ENCODE measurements around the gene ITGA11. TPM values are rescaled to one million over a fixed set of nuclear protein-coding genes. Genes with fewer than 3 reads are reported as not detected.
A peak's percentile ranks its signal among the peaks of the same experiment; 100 is the strongest.

Gene ITGA11
- polyA plus RNA-seq, 1 of the 3 experiments (the other 2 are of a cell fraction) = 0.49 TPM

DNA sequence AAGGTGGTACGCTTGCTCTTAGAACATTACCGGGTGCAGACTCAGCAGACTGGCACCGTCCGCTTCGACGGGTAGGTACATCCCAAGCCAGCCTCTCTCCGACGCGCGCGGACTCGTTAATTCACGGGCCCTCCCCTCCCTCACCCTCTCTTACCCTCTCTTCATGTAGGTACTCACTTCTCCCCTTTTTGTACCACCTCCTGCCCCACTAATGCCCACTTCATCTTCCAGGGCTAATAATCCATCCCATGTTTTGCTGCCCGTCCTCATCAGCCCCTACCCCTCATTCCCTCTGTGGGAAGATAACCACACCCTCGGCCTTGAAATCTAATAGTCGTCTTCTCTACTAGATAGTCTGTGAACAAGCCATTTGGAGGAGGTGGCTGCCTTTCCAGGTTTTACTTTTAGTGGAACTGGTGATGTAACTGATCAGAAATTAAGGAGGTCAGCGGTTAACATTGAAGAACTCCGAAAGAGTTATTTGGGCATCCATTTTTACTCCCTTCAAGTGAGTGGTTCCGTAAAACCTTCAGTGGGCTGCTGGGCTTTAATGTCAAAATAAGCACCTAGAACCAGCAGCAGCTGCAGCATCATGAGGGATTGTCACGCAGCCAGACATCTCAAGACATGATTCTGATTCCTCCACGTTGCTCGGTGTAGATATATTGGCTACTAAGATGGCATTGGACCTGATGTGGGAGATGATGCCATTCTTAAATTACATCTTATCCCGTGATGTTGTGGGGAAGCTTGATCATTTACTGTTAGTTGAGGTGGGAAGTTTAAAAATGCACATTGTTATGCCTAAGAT is 153.2 kb downstream of the ITGA11 start:
- Histone ChIP-seq H3K27ac (ENCODE audit: low read depth in 2 of 2, low read length in 1 of 2) (peak overlapping the region; percentile 97 to 99), H3K9me2 (no peaks in the 10 kb centered on the region), H3K9me3 (no peaks in the 10 kb centered on the region), H3K4me2 (peak overlapping the region; percentile 82), H3K36me3 (replicated peaks in 1 of 2; ENCODE audit: control insufficient read depth in 1 of 2, insufficient read depth in 2 of 2, low read length in 1 of 2) (peaks cover 7 to 11% of the 10 kb centered on the region in 2 experiments), H4K20me1 (ENCODE audit: insufficient read depth) (peaks cover 54% of the 10 kb centered on the region), H3K27me3 (ENCODE audit: insufficient read depth) (no peaks in the 10 kb centered on the region), H3F3A (replicated peaks; ENCODE audit: insufficient read depth) (peaks cover 14% of the 10 kb centered on the region), H2AFZ (ENCODE audit: low read depth) (no peak overlapping the region), H3K4me3 (ENCODE audit: low read depth in 2 of 2, low read length in 1 of 2) (peak overlapping the region; percentile 86 to 98), H3K79me2 (ENCODE audit: insufficient read depth) (peaks cover 89% of the 10 kb centered on the region), H3K4me1 (ENCODE audit: control insufficient read depth in 1 of 2, insufficient read depth in 2 of 2, low read depth in 1 of 2, low read length in 1 of 2) (peaks cover 9 to 36% of the 10 kb centered on the region in 2 experiments; a peak in 3 of 4 replicates), H3K9ac (peak overlapping the region; percentile 98)
- peak; percentile 53 for DNase-seq
- TF ChIP-seq, protein P1, sequence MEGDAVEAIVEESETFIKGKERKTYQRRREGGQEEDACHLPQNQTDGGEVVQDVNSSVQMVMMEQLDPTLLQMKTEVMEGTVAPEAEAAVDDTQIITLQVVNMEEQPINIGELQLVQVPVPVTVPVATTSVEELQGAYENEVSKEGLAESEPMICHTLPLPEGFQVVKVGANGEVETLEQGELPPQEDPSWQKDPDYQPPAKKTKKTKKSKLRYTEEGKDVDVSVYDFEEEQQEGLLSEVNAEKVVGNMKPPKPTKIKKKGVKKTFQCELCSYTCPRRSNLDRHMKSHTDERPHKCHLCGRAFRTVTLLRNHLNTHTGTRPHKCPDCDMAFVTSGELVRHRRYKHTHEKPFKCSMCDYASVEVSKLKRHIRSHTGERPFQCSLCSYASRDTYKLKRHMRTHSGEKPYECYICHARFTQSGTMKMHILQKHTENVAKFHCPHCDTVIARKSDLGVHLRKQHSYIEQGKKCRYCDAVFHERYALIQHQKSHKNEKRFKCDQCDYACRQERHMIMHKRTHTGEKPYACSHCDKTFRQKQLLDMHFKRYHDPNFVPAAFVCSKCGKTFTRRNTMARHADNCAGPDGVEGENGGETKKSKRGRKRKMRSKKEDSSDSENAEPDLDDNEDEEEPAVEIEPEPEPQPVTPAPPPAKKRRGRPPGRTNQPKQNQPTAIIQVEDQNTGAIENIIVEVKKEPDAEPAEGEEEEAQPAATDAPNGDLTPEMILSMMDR (IDR thresholded peaks at IDR 0.05) = no peak
- TF ChIP-seq TAF1 (IDR thresholded peaks at IDR 0.05; ENCODE audit: borderline replicate concordance, low read depth, low read length) (no peak), NFIC (IDR thresholded peaks at IDR 0.05; ENCODE audit: borderline replicate concordance) (no peak), RXRA (IDR thresholded peaks at IDR 0.05; ENCODE audit: borderline replicate concordance, low read depth) (no peak), NRF1 (IDR thresholded peaks at IDR 0.05; ENCODE audit: low read depth, low read length) (no peak), MXI1 (IDR thresholded peaks at IDR 0.05; ENCODE audit: low read depth, low read length) (no peak), FOXM1 (IDR thresholded peaks at IDR 0.05; ENCODE audit: low read depth) (no peak), ELF1 (IDR thresholded peaks at IDR 0.05) (no peak), POLR2AphosphoS5 (IDR thresholded peaks at IDR 0.05; ENCODE audit: low read depth, low read length) (no peak), GATA2 (CRISPR knock-in tag; IDR thresholded peaks at IDR 0.05) (no peak), TEAD4 (IDR thresholded peaks at IDR 0.05; ENCODE audit: borderline replicate concordance, insufficient read depth) (no peak), YY1 (IDR thresholded peaks at IDR 0.05; ENCODE audit: low read depth) (no peak), SMC3 (IDR thresholded peaks at IDR 0.05; ENCODE audit: low read depth, low read length) (no peak), EP300 (IDR thresholded peaks at IDR 0.05; ENCODE audit: borderline replicate concordance in 1 of 2, low read depth in 1 of 2, low read length in 1 of 2) (no peak)
- TF ChIP-seq, protein P2, sequence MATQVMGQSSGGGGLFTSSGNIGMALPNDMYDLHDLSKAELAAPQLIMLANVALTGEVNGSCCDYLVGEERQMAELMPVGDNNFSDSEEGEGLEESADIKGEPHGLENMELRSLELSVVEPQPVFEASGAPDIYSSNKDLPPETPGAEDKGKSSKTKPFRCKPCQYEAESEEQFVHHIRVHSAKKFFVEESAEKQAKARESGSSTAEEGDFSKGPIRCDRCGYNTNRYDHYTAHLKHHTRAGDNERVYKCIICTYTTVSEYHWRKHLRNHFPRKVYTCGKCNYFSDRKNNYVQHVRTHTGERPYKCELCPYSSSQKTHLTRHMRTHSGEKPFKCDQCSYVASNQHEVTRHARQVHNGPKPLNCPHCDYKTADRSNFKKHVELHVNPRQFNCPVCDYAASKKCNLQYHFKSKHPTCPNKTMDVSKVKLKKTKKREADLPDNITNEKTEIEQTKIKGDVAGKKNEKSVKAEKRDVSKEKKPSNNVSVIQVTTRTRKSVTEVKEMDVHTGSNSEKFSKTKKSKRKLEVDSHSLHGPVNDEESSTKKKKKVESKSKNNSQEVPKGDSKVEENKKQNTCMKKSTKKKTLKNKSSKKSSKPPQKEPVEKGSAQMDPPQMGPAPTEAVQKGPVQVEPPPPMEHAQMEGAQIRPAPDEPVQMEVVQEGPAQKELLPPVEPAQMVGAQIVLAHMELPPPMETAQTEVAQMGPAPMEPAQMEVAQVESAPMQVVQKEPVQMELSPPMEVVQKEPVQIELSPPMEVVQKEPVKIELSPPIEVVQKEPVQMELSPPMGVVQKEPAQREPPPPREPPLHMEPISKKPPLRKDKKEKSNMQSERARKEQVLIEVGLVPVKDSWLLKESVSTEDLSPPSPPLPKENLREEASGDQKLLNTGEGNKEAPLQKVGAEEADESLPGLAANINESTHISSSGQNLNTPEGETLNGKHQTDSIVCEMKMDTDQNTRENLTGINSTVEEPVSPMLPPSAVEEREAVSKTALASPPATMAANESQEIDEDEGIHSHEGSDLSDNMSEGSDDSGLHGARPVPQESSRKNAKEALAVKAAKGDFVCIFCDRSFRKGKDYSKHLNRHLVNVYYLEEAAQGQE (IDR thresholded peaks at IDR 0.05; ENCODE audit: low read depth, low read length) = no peak
- TF ChIP-seq, protein P3, sequence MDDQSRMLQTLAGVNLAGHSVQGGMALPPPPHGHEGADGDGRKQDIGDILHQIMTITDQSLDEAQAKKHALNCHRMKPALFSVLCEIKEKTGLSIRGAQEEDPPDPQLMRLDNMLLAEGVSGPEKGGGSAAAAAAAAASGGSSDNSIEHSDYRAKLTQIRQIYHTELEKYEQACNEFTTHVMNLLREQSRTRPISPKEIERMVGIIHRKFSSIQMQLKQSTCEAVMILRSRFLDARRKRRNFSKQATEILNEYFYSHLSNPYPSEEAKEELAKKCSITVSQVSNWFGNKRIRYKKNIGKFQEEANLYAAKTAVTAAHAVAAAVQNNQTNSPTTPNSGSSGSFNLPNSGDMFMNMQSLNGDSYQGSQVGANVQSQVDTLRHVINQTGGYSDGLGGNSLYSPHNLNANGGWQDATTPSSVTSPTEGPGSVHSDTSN (IDR thresholded peaks at IDR 0.05) = no peak
- TF ChIP-seq, protein P4, sequence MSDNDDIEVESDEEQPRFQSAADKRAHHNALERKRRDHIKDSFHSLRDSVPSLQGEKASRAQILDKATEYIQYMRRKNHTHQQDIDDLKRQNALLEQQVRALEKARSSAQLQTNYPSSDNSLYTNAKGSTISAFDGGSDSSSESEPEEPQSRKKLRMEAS (IDR thresholded peaks at IDR 0.05; ENCODE audit: low read depth) = no peak
- TF ChIP-seq, protein P5, sequence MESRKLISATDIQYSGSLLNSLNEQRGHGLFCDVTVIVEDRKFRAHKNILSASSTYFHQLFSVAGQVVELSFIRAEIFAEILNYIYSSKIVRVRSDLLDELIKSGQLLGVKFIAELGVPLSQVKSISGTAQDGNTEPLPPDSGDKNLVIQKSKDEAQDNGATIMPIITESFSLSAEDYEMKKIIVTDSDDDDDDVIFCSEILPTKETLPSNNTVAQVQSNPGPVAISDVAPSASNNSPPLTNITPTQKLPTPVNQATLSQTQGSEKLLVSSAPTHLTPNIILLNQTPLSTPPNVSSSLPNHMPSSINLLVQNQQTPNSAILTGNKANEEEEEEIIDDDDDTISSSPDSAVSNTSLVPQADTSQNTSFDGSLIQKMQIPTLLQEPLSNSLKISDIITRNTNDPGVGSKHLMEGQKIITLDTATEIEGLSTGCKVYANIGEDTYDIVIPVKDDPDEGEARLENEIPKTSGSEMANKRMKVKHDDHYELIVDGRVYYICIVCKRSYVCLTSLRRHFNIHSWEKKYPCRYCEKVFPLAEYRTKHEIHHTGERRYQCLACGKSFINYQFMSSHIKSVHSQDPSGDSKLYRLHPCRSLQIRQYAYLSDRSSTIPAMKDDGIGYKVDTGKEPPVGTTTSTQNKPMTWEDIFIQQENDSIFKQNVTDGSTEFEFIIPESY (IDR thresholded peaks at IDR 0.05; ENCODE audit: borderline replicate concordance, low read depth) = no peak
- CTCF ChIA-PET = interaction anchor here (0.8 to 2.9 kb wide), 4 partner anchors 26 to 28 kb away, joined by 3 to 19 read pairs (median 11); no protein-coding TSS in a partner anchor
- 1% methylated on average over 23 of the region's 23 CpGs for WGBS (ENCODE audit: low lambda C conversion rate)
- POLR2A ChIA-PET = interaction anchor here (2.1 to 2.5 kb wide), 3 partner anchors 15 to 48 kb away, joined by 6 to 16 read pairs (median 8); no protein-coding TSS in a partner anchor

All from SK-N-SH (cell line).